ENCODE results near the gene ALOX15.
"Not testable (repeated sequence)": the region's sequence is repeated elsewhere in the genome, so short reads cannot be mapped to it uniquely, and the experiment has no call there.

The ALOX15 gene

DNA sequence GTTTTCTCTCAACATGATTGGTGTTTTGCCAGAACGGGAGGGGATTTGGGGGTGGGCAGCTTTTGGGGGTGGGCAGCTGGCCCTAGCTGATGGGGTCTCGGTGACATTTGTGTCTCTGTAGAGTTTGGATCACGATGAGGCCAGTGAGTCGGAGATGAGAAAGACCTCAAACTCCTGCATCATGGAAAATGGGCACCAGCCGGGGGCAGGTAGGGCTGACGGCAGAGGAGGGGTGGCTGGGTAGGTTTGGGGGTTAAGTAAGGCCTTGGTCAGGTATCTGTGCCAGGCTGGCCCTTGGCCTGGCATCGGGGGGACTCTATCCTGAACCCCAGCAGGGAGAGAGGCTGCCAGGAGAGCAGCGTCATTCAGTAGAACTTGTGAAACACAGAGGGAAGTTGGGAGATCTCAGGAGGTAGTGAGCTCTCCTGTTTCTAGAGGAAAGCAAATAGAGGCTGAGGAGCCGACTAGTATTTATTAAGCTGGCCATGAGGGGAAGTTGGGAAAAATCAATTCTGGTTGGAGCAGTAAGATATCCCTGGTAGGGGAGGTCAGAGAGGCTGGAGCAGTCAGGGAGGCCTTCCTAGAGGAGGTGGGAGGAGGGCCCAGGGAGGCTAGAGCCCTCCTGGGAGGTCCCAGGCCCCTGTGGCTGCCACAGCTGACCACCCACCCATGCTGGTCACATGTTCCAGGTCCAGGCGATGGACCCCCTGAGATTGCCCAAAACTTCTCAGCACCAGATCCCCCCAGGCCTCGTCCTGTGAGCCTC lies 49.1 kb downstream of the ALOX15 start:
- no peak for DNase-seq (ENCODE audit: low spot score)

DNA sequence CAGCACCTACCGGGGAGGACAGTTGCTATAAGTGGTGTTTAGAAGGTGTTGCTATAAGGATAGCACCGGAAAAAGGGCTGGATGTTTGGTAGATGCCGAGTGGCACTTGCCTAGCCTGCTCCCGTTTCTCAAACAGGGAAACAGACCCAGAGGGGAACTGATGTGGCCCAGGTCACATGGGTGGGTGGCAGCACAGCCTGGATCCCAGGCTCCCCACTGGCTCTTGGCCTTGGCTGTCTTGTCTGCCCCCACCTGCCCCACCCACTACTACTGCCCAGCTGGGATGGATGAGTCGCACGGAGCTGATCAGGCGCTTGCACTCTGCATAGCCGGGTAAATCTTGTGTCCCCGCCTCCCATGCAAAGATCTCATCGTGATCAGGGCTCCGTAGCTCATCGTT lies 49.9 kb downstream of the ALOX15 start:
- no peak for DNase-seq (ENCODE audit: low spot score)

DNA sequence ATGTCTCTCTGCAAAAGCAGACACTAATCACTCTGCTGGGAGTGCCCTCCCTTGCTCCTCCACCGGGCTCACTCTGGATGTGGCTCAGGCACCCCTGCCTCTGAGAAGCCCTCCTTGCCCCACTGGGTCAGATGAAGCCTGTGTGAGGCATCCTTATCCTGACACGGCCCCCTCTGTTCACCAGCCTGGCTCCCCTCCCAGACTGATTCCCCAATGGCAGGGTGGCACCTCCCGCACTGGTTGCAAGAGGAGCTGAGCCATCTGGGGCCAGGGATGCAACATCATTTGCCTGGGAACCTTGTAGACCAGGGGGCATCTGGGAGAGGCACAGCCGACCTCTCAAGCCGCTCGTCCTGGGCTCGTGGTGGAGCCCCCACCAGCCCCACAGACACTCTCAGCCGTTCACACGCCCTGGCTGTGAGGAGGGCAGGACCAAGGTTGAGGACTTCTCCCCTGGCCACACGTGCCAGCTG lies 50.5 kb downstream of the ALOX15 start:
- no peak for DNase-seq (ENCODE audit: low spot score)

DNA sequence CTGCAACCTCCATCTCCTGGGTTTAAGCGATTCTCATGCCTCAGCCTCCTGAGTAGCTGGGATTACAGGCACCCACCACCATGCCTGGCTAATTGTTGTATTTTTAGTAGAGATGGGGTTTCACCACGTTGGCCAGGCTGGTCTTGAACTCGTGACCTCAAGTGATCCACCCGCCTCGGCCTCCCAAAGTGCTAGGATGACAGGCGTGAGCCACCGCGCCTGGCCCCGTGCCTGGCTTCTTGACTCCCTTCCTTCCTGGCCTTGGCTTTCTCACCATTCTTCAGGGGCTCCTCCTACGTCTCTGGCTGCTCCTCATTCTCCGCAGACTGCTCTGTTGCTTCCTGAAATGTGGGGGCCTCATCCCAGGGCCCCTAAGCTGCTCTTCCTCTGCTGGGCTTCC lies 51.4 kb downstream of the ALOX15 start:
- DNase-seq (ENCODE audit: low spot score): not testable (repeated sequence)

GRCh38 chr17:4588898-4589625 lies 52.4 kb downstream of the ALOX15 start:
- DNase-seq (ENCODE audit: low spot score): no peak

DNA sequence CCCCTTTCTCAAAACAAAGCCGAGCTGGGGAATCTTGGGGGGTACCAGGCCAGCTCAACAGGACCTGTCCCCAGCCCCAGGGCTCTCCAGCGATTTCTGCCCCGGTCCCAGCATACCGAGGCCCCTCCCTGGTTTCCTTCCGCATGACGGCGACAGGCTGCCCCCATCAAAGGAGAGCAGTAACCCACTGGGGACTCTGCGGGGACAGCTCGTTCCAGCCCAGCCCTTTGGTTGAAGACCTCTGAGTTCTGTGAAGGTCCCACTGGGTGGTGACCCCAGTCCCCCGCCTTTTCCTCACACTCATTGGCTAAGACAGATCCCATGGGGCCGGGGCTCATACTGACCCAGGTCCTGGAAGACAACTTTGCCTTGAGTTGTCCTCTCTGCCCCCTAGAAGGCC lies 53.1 kb downstream of the ALOX15 start:
- no peak for DNase-seq (ENCODE audit: low spot score)

DNA sequence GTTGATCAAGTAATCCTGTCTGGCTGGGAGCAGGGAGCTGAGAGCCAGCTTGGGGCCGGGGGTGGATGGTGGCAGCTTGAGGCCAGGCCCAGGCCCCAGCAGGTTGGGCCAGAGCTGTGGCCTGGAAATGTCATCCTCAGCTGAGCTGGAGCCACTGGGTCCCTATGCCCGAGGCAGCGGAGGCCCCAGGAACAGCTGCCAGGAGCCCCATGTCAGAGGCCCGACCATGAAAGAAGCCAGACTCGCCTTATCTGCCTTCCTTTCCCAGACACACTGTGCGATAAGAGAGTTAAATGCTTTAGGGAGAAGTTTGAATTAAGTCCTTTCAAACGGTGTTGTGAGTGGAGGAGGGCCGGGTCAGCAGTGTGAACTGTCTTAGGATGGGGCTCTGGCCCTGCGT lies 53.7 kb downstream of the ALOX15 start:
- DNase-seq (ENCODE audit: low spot score): no peak

DNA sequence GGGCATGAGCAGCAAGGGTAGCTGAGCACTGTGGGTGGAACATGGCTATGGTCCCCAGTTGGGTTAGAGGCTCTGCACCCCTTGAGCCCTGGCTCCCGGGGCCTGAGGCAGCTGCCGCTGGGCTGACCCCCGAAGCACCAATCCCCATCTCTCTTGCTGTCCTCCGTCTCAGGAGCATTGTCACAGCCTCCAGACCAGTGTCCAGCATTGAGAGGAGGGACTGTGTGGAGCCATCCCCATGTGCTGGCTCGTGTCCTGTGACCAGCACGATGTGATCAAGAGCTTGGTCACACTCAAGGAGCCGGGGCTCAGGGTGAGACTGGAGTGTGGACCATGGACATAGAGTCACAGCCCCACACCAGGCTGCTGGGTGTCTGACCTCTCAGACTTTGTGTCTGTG lies 54.3 kb downstream of the ALOX15 start:
- DNase-seq (ENCODE audit: low spot score): no peak

DNA sequence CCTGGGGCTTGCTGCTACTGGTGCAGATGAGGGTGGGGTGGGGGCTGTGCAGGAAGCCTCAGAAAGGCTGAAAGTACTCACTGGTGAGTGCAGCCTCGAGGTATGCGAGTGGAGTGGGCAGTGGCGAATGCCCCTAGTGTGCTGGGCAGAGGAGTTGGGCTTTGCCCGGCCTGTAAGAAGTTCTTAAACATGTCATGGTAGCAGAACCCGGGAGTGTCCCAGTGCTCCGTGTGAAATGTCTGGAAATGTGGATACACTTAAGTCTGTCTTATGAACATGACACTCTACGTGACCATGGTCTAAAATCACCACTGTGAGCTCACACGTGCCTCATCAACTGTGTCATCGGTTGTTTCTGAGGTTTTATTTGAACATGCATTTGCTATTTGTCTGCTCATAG lies 55.4 kb downstream of the ALOX15 start:
- no peak for DNase-seq (ENCODE audit: low spot score)

- DNase-seq (ENCODE audit: low spot score): no peak
Observed at GRCh38 chr17:4585638-4585994, 55.9 kb downstream of the ALOX15 start.

GRCh38 chr17:4584917-4585637 lies 56.4 kb downstream of the ALOX15 start:
- DNase-seq (ENCODE audit: low spot score): no peak

DNA sequence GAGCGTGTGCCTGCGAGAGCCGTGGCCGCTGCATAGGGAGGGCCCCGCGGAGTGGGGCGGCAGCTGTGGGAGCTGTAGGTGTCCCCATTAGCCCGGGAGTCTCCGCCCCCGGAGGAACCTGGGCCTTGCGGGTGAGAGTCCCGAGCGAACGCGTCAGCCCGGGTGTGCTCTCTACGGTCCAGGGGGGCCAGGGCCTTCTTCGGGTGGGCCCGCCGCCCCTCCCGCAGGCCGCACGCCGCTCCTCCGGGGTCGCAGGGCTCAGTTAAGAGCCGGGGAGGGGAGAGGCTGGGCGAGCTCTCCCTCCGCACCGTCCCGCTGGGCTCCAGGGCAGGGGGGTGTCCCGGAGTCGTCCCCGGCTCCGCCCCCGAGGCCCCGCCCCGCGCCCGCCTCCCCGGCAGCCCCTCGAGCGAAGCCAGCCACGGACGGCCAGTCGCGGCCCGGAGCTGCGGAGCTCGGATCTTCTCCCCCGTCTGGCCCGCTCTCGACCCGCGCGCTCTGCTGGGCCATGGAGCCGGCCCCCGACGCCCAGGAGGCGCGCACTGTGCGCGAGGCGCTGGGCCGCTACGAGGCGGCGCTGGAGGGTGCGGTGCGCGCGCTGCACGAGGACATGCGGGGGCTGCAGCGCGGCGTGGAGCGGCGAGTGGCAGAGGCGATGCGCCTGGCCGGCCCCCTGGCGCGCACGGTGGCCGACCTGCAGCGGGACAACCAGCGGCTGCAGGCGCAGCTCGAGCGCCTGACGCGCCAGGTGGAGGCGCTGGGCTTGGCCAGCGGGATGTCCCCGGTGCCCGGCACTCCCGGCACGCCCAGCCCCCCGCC lies 57.2 kb downstream of the ALOX15 start, which contains the start of gene SMTNL2:
Gene SMTNL2, plus strand, starts transcription at position 429 of the 816 bp plus-strand sequence. Its CDS starts 77 bp downstream, at position 506.
- no peak for DNase-seq (ENCODE audit: low spot score)

DNA sequence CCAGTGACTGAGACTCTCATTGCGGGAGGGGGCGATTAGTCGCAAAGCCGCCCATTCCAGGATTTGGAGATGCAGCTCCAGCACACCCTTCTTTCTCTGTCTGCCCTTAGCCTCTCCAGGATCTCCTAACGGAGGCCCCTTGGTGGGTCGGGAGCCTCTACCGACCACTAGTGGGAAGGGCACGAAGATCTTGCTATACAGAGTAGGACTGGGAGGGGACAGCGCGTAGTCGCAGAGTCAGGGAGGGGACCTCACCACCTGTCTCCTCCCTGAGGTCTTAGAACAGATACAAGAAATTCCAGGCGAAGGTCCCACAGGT lies 57.7 kb downstream of the ALOX15 start:
- DNase-seq (ENCODE audit: low spot score): no peak

- no peak for DNase-seq (ENCODE audit: low spot score)
Observed at GRCh38 chr17:4583206-4583605, 58.3 kb downstream of the ALOX15 start.

- no peak for DNase-seq (ENCODE audit: low spot score)
Observed at GRCh38 chr17:4582691-4583090, 58.8 kb downstream of the ALOX15 start.

DNA sequence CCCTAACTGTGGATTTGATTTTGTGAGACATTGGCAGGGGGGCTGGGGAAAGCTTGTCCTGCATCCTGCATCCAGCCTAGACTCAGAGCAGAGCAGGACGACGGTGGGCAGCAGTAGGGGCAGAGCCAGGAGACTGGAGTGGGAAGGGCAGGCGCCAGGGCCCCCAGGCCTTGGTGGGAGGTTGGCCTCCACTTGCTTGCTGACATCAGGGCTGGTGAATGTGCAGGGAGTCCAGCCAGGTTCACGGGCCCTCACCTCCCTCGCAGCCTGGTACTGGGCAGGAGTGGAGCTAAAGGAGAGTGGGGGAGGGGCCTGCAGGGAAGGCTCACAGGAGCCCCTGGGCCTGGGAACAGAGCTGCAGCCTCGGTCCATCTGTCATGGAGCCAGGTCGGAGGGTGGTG lies 59.4 kb downstream of the ALOX15 start:
- no peak for DNase-seq (ENCODE audit: low spot score)
